GM19455 (cell line): ENCODE data around the gene CMIP.
"Not testable (repeated sequence)": the region's sequence is repeated elsewhere in the genome, so short reads cannot be mapped to it uniquely, and the experiment has no call there.

ENCODE experiments used
- ATAC-seq: cut with Tn5 transposase; IDR thresholded peaks from one replicate; pipeline ENCODE4 v1.9.1; 2021; ENCODE audit not compliant: unreplicated experiment

CMIP gene

GRCh38 chr16:81671738-81672597 is 227.4 kb downstream of the CMIP start:
- ATAC-seq: no peak

- no peak for ATAC-seq
Observed at GRCh38 chr16:81673432-81673831, 228.8 kb downstream of the CMIP start.

GRCh38 chr16:81675662-81676061 is 231.1 kb downstream of the CMIP start:
- ATAC-seq: no peak

GRCh38 chr16:81676066-81676882 is 231.7 kb downstream of the CMIP start:
- no peak for ATAC-seq

- ATAC-seq: no peak
Observed at GRCh38 chr16:81676883-81677737, 232.5 kb downstream of the CMIP start.

GRCh38 chr16:81678326-81679095 is 233.9 kb downstream of the CMIP start:
- ATAC-seq: no peak

GRCh38 chr16:81679721-81680430 is 235.3 kb downstream of the CMIP start:
- ATAC-seq: no peak

- no peak for ATAC-seq
Observed at GRCh38 chr16:81680444-81681275, 236.1 kb downstream of the CMIP start.

- no peak for ATAC-seq
Observed at GRCh38 chr16:81681311-81681710, 236.7 kb downstream of the CMIP start.

GRCh38 chr16:81684242-81684837 is 239.7 kb downstream of the CMIP start:
- ATAC-seq: no peak

GRCh38 chr16:81684901-81685300 is 240.3 kb downstream of the CMIP start:
- ATAC-seq: no peak

GRCh38 chr16:81686391-81687130 is 242.0 kb downstream of the CMIP start:
- ATAC-seq: no peak

GRCh38 chr16:81687131-81687456 is 242.5 kb downstream of the CMIP start:
- no peak for ATAC-seq

- no peak for ATAC-seq
Observed at GRCh38 chr16:81688182-81688581, 243.6 kb downstream of the CMIP start.

GRCh38 chr16:81688839-81689238 is 244.2 kb downstream of the CMIP start:
- not testable (repeated sequence) for ATAC-seq

- no peak for ATAC-seq
Observed at GRCh38 chr16:81692021-81692420, 247.4 kb downstream of the CMIP start.

- no peak for ATAC-seq
Observed at GRCh38 chr16:81692571-81692970, 248.0 kb downstream of the CMIP start.
